WTC11 (cell line): ENCODE data around the gene SMCP. TPM values are rescaled to one million over a fixed set of nuclear protein-coding genes. Genes with fewer than 3 reads are reported as not detected.

ENCODE experiments used
- ATAC-seq: fragments of 200-7000 bp; cut with Tn5 transposase; 2 replicates; pipeline ENCODE4 v1.10.0; 2021; ENCODE audit warnings: mild to moderate bottlenecking, moderate library complexity
- CTCF ChIA-PET: fragments of 300-600 bp; sonication (Branson Sonifier 250); formaldehyde crosslinking; loops from one replicate; lab custom pipeline; 2021; ENCODE audit warnings: antibody characterized with exemption; lab: Charles Lee
- POLR2A ChIA-PET: fragments of 350-600 bp; sonication (Branson Sonifier 250); formaldehyde crosslinking; loops from one replicate; lab custom pipeline; 2021; ENCODE audit warnings: antibody characterized with exemption; lab: Charles Lee
- DNase-seq: peaks from one replicate; pipeline ENCODE4 v3.0.0; 2021; ENCODE audit warnings: low spot score
- H3K27ac Mint-ChIP-seq: 2 replicates; pipeline ENCODE4 v1.8.0; 2021; ENCODE audit warnings: mixed read lengths
- H3K27me3 Mint-ChIP-seq: 2 replicates; pipeline ENCODE4 v1.8.0; 2021; ENCODE audit warnings: low read depth, mild to moderate bottlenecking, moderate library complexity, mixed read lengths
- H3K36me3 Mint-ChIP-seq: 2 replicates; pipeline ENCODE4 v1.8.0; 2021; ENCODE audit warnings: mixed read lengths
- H3K4me1 Mint-ChIP-seq: 2 replicates; pipeline ENCODE4 v1.8.0; 2022; ENCODE audit warnings: mixed read lengths
- H3K4me3 Mint-ChIP-seq: 2 replicates; pipeline ENCODE4 v1.8.0; 2021; ENCODE audit warnings: mild to moderate bottlenecking, moderate library complexity, mixed read lengths
- H3K9me3 Mint-ChIP-seq: 2 replicates; pipeline ENCODE4 v1.8.0; 2021; ENCODE audit warnings: mixed read lengths
- ARID4B ChIP-seq: sonication (generic); formaldehyde crosslinking; IDR thresholded peaks from 2 replicates; pipeline ENCODE4 v1.8.0; 2023; ENCODE audit warnings: missing genetic modification reagents, mild to moderate bottlenecking, borderline replicate concordance
- ELF4 ChIP-seq: sonication (generic); formaldehyde crosslinking; IDR thresholded peaks from 2 replicates; pipeline ENCODE4 v1.8.1; 2022; ENCODE audit warnings: low read depth, mild to moderate bottlenecking, moderate library complexity, missing genetic modification reagents
- FOXK1 ChIP-seq: sonication (generic); formaldehyde crosslinking; IDR thresholded peaks from 2 replicates; pipeline ENCODE4 v1.8.0; 2022; ENCODE audit warnings: mild to moderate bottlenecking, moderate library complexity, missing genetic modification reagents
- GRHL2 ChIP-seq: fragments of 250-450 bp; sonication (Bioruptor Pico); IDR thresholded peaks from 2 replicates; pipeline ENCODE4 v1.8.0; 2022; ENCODE audit warnings: mild to moderate bottlenecking, moderate library complexity; ENCODE audit not compliant: insufficient replicate concordance, severe bottlenecking
- GTF2I ChIP-seq: fragments of 250-450 bp; sonication (Bioruptor Pico); conservative IDR thresholded peaks from 2 replicates; pipeline ENCODE4 v1.4.0; 2021; ENCODE audit warnings: mild to moderate bottlenecking
- MLX ChIP-seq: sonication (generic); formaldehyde crosslinking; IDR thresholded peaks from 2 replicates; pipeline ENCODE4 v1.8.1; 2023; ENCODE audit warnings: mild to moderate bottlenecking, missing genetic modification reagents, moderate library complexity
- NFE2L1 ChIP-seq: sonication (generic); formaldehyde crosslinking; IDR thresholded peaks from 2 replicates; pipeline ENCODE4 v1.8.1; 2023; ENCODE audit warnings: missing genetic modification reagents
- NR2C2 ChIP-seq: sonication (generic); formaldehyde crosslinking; IDR thresholded peaks from 2 replicates; pipeline ENCODE4 v1.8.0; 2022; ENCODE audit warnings: mild to moderate bottlenecking, missing genetic modification reagents
- OVOL2 ChIP-seq: fragments of 250-450 bp; sonication (Bioruptor Pico); IDR thresholded peaks from 2 replicates; pipeline ENCODE4 v1.9.0; 2021; ENCODE audit warnings: mild to moderate bottlenecking, borderline replicate concordance
- PRRX2 ChIP-seq: fragments of 250-450 bp; sonication (Bioruptor Pico); IDR thresholded peaks from 2 replicates; pipeline ENCODE4 v1.8.0; 2021; ENCODE audit warnings: mild to moderate bottlenecking
- SOX15 ChIP-seq: fragments of 250-450 bp; sonication (Bioruptor Pico); IDR thresholded peaks from 2 replicates; pipeline ENCODE4 v1.9.0; 2021; ENCODE audit warnings: mild to moderate bottlenecking
- STAT6 ChIP-seq: sonication (generic); formaldehyde crosslinking; conservative IDR thresholded peaks from 2 replicates; pipeline ENCODE4 v1.8.1; 2023; ENCODE audit warnings: mild to moderate bottlenecking, low read depth, missing genetic modification reagents, moderate library complexity
- TP53 ChIP-seq: sonication (generic); formaldehyde crosslinking; IDR thresholded peaks from 2 replicates; pipeline ENCODE4 v1.8.1; 2023; ENCODE audit warnings: mild to moderate bottlenecking, missing genetic modification reagents
- ZNF416 ChIP-seq: fragments of 250-450 bp; sonication (Bioruptor Pico); IDR thresholded peaks from 2 replicates; pipeline ENCODE4 v1.9.0; 2021; ENCODE audit warnings: mild to moderate bottlenecking, inconsistent platforms
- total RNA-seq: library from RNA; stranded (reverse); gene quantifications from 3 replicates; pipeline ENCODE4 v1.2.3, GENCODE V29; 2021
- TF ChIP-seq, protein P1 (sequence below): sonication (generic); formaldehyde crosslinking; IDR thresholded peaks from 2 replicates; pipeline ENCODE4 v1.8.1; 2023; ENCODE audit warnings: mild to moderate bottlenecking, missing genetic modification reagents
- TF ChIP-seq, protein P2 (sequence below): fragments of 250-450 bp; sonication (Bioruptor Pico); IDR thresholded peaks from 2 replicates; pipeline ENCODE4 v1.9.0; 2021; ENCODE audit warnings: mild to moderate bottlenecking
- TF ChIP-seq, protein P3 (sequence below): fragments of 250-450 bp; sonication (Bioruptor Pico); IDR thresholded peaks from 2 replicates; pipeline ENCODE4 v1.9.0; 2021; ENCODE audit warnings: mild to moderate bottlenecking
- TF ChIP-seq, protein P4 (sequence below): sonication (generic); formaldehyde crosslinking; IDR thresholded peaks from 2 replicates; pipeline ENCODE4 v1.8.1; 2023; ENCODE audit warnings: mild to moderate bottlenecking, missing genetic modification reagents, borderline replicate concordance

SMCP gene
- total RNA-seq, 1 experiment from 2014 or later, result not detected

DNA sequence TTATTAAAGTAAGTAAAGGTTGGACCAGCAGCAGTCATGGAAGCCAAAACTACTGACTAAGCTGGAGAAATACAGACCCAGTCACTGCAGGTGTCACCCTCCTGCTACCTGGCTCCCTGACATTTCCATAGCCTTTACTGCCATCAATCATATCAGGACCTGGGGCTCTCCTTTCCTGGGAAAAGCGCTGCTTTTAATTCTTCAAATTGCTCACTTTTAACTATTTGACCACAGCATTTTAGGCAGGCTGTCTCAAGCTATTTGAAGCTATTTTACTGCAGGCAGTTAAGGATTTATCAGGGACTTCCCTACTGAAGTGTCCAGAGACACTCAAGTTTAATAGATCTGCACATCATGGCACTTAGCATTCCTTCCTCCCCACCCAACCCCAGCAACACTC lies 34.3 kb downstream of the SMCP start (continued):
- TF ChIP-seq OVOL2 (CRISPR knock-in tag) (no peak), NR2C2 (no peak), MLX (CRISPR knock-in tag) (no peak)

DNA sequence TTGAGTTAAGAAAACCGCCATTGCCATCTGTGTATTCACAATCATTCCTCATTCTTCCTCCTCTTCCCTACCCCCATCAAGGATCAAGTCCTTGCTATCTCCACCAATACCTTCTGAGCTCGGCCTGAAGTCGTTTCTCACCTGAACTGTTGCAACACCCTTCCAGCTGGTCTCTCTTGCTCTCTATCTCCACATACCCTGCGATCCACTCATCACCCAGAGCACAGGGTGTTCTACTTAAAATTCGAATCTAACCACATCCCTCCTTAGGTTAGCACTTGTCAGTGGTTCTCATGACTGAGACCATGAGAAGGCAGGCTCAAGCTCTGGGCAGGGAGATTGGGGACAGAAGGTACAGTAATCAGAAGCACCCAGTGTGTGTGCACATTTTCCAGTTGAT lies 34.8 kb downstream of the SMCP start:
- Mint-ChIP-seq H3K36me3 (peaks cover 4% of the 10 kb centered on the region; the same call in 1 of the 2 replicates), H3K27me3 (peaks cover 9% of the 10 kb centered on the region), H3K4me3 (no peak overlapping the region), H3K4me1 (peaks cover under 1% of the 10 kb centered on the region), H3K27ac (no peak overlapping the region), H3K9me3 (peaks cover 36% of the 10 kb centered on the region)
- CTCF ChIA-PET, result interaction anchor here (1.2 to 1.7 kb wide), 3 partner anchors 35 to 280 kb away, joined by 3 to 7 read pairs (median 6); partner anchors contain the start of gene SMCP
- POLR2A ChIA-PET, result no interaction called here
- DNase-seq (no peak), ATAC-seq (no peak)
- TF ChIP-seq, protein P1, sequence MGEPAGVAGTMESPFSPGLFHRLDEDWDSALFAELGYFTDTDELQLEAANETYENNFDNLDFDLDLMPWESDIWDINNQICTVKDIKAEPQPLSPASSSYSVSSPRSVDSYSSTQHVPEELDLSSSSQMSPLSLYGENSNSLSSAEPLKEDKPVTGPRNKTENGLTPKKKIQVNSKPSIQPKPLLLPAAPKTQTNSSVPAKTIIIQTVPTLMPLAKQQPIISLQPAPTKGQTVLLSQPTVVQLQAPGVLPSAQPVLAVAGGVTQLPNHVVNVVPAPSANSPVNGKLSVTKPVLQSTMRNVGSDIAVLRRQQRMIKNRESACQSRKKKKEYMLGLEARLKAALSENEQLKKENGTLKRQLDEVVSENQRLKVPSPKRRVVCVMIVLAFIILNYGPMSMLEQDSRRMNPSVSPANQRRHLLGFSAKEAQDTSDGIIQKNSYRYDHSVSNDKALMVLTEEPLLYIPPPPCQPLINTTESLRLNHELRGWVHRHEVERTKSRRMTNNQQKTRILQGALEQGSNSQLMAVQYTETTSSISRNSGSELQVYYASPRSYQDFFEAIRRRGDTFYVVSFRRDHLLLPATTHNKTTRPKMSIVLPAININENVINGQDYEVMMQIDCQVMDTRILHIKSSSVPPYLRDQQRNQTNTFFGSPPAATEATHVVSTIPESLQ (CRISPR knock-in tag), result no peak
- no peak for TF ChIP-seq NFE2L1 (CRISPR knock-in tag)
- no peak for TF ChIP-seq PRRX2 (CRISPR knock-in tag)
- TF ChIP-seq ARID4B (CRISPR knock-in tag), result no peak
- TF ChIP-seq SOX15, result no peak
- TF ChIP-seq STAT6 (CRISPR knock-in tag), result no peak
- no peak for TF ChIP-seq FOXK1 (CRISPR knock-in tag)
- TF ChIP-seq ZNF416 (CRISPR knock-in tag), result no peak
- TF ChIP-seq, protein P2, sequence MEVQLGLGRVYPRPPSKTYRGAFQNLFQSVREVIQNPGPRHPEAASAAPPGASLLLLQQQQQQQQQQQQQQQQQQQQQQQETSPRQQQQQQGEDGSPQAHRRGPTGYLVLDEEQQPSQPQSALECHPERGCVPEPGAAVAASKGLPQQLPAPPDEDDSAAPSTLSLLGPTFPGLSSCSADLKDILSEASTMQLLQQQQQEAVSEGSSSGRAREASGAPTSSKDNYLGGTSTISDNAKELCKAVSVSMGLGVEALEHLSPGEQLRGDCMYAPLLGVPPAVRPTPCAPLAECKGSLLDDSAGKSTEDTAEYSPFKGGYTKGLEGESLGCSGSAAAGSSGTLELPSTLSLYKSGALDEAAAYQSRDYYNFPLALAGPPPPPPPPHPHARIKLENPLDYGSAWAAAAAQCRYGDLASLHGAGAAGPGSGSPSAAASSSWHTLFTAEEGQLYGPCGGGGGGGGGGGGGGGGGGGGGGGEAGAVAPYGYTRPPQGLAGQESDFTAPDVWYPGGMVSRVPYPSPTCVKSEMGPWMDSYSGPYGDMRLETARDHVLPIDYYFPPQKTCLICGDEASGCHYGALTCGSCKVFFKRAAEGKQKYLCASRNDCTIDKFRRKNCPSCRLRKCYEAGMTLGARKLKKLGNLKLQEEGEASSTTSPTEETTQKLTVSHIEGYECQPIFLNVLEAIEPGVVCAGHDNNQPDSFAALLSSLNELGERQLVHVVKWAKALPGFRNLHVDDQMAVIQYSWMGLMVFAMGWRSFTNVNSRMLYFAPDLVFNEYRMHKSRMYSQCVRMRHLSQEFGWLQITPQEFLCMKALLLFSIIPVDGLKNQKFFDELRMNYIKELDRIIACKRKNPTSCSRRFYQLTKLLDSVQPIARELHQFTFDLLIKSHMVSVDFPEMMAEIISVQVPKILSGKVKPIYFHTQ (CRISPR knock-in tag), result no peak
- TF ChIP-seq, protein P3, sequence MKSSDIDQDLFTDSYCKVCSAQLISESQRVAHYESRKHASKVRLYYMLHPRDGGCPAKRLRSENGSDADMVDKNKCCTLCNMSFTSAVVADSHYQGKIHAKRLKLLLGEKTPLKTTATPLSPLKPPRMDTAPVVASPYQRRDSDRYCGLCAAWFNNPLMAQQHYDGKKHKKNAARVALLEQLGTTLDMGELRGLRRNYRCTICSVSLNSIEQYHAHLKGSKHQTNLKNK (CRISPR knock-in tag), result no peak
- TF ChIP-seq TP53 (CRISPR knock-in tag), result no peak
- TF ChIP-seq ELF4 (CRISPR knock-in tag), result no peak
- no peak for TF ChIP-seq GTF2I (CRISPR knock-in tag)
- TF ChIP-seq, protein P4, sequence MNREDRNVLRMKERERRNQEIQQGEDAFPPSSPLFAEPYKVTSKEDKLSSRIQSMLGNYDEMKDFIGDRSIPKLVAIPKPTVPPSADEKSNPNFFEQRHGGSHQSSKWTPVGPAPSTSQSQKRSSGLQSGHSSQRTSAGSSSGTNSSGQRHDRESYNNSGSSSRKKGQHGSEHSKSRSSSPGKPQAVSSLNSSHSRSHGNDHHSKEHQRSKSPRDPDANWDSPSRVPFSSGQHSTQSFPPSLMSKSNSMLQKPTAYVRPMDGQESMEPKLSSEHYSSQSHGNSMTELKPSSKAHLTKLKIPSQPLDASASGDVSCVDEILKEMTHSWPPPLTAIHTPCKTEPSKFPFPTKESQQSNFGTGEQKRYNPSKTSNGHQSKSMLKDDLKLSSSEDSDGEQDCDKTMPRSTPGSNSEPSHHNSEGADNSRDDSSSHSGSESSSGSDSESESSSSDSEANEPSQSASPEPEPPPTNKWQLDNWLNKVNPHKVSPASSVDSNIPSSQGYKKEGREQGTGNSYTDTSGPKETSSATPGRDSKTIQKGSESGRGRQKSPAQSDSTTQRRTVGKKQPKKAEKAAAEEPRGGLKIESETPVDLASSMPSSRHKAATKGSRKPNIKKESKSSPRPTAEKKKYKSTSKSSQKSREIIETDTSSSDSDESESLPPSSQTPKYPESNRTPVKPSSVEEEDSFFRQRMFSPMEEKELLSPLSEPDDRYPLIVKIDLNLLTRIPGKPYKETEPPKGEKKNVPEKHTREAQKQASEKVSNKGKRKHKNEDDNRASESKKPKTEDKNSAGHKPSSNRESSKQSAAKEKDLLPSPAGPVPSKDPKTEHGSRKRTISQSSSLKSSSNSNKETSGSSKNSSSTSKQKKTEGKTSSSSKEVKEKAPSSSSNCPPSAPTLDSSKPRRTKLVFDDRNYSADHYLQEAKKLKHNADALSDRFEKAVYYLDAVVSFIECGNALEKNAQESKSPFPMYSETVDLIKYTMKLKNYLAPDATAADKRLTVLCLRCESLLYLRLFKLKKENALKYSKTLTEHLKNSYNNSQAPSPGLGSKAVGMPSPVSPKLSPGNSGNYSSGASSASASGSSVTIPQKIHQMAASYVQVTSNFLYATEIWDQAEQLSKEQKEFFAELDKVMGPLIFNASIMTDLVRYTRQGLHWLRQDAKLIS (CRISPR knock-in tag), result no peak
- no peak for TF ChIP-seq NR2C2
- TF ChIP-seq GRHL2 (CRISPR knock-in tag), result no peak
